OCI-LY1 (cell line): ENCODE data around the gene VIT.

Experiments
- H2AFZ ChIP-seq: fragments of 200-600 bp; sonication (generic), shearing (Covaris generic); 2 replicates; pipeline ENCODE4 v1.6.0; 2014; ENCODE audit warnings: antibody characterized with exemption, mild to moderate bottlenecking, low read length
- H3F3A ChIP-seq: fragments of 200-600 bp; sonication (generic), shearing (Covaris generic); 2 replicates; pipeline ENCODE4 v1.6.0; 2014; ENCODE audit warnings: mild to moderate bottlenecking, antibody characterized with exemption, low read length, moderate library complexity; ENCODE audit not compliant: insufficient read depth
- H3K27ac ChIP-seq: fragments of 200-600 bp; sonication (generic); 2 replicates; pipeline ENCODE4 v1.5.1; 2014; ENCODE audit warnings: low read length, mixed run types, mild to moderate bottlenecking, low read depth; ENCODE audit not compliant: poor library complexity, severe bottlenecking
- H3K27me3 ChIP-seq: fragments of 200-600 bp; sonication (generic); 2 replicates; pipeline ENCODE4 v1.6.0; 2014; ENCODE audit warnings: antibody characterized with exemption, mild to moderate bottlenecking, low read length, moderate library complexity; ENCODE audit not compliant: insufficient read depth
- H3K36me3 ChIP-seq: fragments of 200-600 bp; sonication (generic); 2 replicates; pipeline ENCODE4 v1.6.1; 2014; ENCODE audit warnings: mild to moderate bottlenecking, antibody characterized with exemption, low read length, moderate library complexity, mixed read lengths; ENCODE audit not compliant: insufficient read depth
- H3K4me1 ChIP-seq: fragments of 200-600 bp; sonication (generic); 2 replicates; pipeline ENCODE4 v1.5.1; 2014; ENCODE audit warnings: mild to moderate bottlenecking, low read length, moderate library complexity; ENCODE audit not compliant: insufficient read depth, severe bottlenecking
- H3K4me2 ChIP-seq: fragments of 200-600 bp; sonication (generic), shearing (Covaris generic); 2 replicates; pipeline ENCODE4 v1.6.1; 2014; ENCODE audit warnings: low read length
- H3K4me3 ChIP-seq: fragments of 200-600 bp; sonication (generic); 2 replicates; pipeline ENCODE4 v1.5.1; 2014; ENCODE audit warnings: low read length, low read depth, mild to moderate bottlenecking, mixed read lengths; ENCODE audit not compliant: poor library complexity, severe bottlenecking
- H3K79me2 ChIP-seq: fragments of 200-600 bp; shearing (Covaris generic); 2 replicates; pipeline ENCODE4 v1.6.1; 2016; ENCODE audit warnings: mixed run types, low read length, mixed read lengths; ENCODE audit not compliant: insufficient read depth
- H3K9ac ChIP-seq: fragments of 200-600 bp; sonication (generic), shearing (Covaris generic); 2 replicates; pipeline ENCODE4 v1.6.1; 2014; ENCODE audit warnings: mild to moderate bottlenecking, low read length, mixed read lengths
- H3K9me2 ChIP-seq: fragments of 200-600 bp; sonication (generic), shearing (Covaris generic); 2 replicates; pipeline ENCODE4 v1.6.1; 2014; ENCODE audit warnings: low read depth, mild to moderate bottlenecking, low read length, mixed read lengths
- H3K9me3 ChIP-seq: fragments of 200-600 bp; shearing (Covaris generic); 2 replicates; pipeline ENCODE4 v1.6.1; 2014; ENCODE audit warnings: low read length, mixed read lengths
- H4K20me1 ChIP-seq: fragments of 200-600 bp; sonication (generic), shearing (Covaris generic); 2 replicates; pipeline ENCODE4 v1.6.0; 2016; ENCODE audit warnings: mild to moderate bottlenecking, low read length; ENCODE audit not compliant: insufficient read depth
- CTCF ChIP-seq: fragments of 200-600 bp; sonication (generic), shearing (Covaris generic); IDR thresholded peaks from 2 replicates; pipeline ENCODE4 v1.5.1; 2017; ENCODE audit warnings: mild to moderate bottlenecking, antibody characterized with exemption, low read length, moderate library complexity, mixed read lengths
- EZH2 ChIP-seq: fragments of 200-600 bp; sonication (generic), shearing (Covaris generic); IDR thresholded peaks from 2 replicates; pipeline ENCODE4 v1.8.0; 2017; ENCODE audit warnings: borderline replicate concordance, mixed run types, mild to moderate bottlenecking, antibody characterized with exemption, low read length, moderate library complexity, mixed read lengths

VIT gene

GRCh38 chr2:36808386-36809068, 112.0 kb downstream of the VIT start:
- H3K9me3 ChIP-seq = no peaks in the 10 kb centered on the region
- H3K9me2 ChIP-seq = no peaks in the 10 kb centered on the region
- H3F3A ChIP-seq = no peaks in the 10 kb centered on the region
- H3K4me1 ChIP-seq = no peaks in the 10 kb centered on the region
- no peak overlapping the region for H3K9ac ChIP-seq
- no peaks in the 10 kb centered on the region for H4K20me1 ChIP-seq
- no peaks in the 10 kb centered on the region for H3K79me2 ChIP-seq
- H3K27ac ChIP-seq = no peak overlapping the region
- H3K4me2 ChIP-seq = no peak overlapping the region
- TF ChIP-seq CTCF (no peak), EZH2 (no peak)
- peaks cover 4% of the 10 kb centered on the region; the same call in 1 of the 2 replicates for H3K27me3 ChIP-seq
- no peaks in the 10 kb centered on the region for H3K36me3 ChIP-seq
- H3K4me3 ChIP-seq = no peak overlapping the region
- no peak overlapping the region for H2AFZ ChIP-seq

- Histone ChIP-seq H4K20me1 (no peaks in the 10 kb centered on the region), H3K27me3 (peaks cover 4% of the 10 kb centered on the region; the same call in 1 of the 2 replicates)
Observed at GRCh38 chr2:36809069-36809445, 112.5 kb downstream of the VIT start.

GRCh38 chr2:36811071-36811470, 114.6 kb downstream of the VIT start:
- no peak overlapping the region for H3K4me3 ChIP-seq
- no peak overlapping the region for H2AFZ ChIP-seq
- H3K9me3 ChIP-seq = no peaks in the 10 kb centered on the region
- TF ChIP-seq EZH2 (no peak), CTCF (no peak)
- no peaks in the 10 kb centered on the region for H3K36me3 ChIP-seq
- no peak overlapping the region for H3K27ac ChIP-seq
- H3K4me2 ChIP-seq = no peak overlapping the region
- no peaks in the 10 kb centered on the region for H3K4me1 ChIP-seq
- H3K9ac ChIP-seq = no peak overlapping the region
- H3K79me2 ChIP-seq = no peaks in the 10 kb centered on the region
- H4K20me1 ChIP-seq = no peaks in the 10 kb centered on the region
- H3F3A ChIP-seq = no peaks in the 10 kb centered on the region
- H3K9me2 ChIP-seq = no peaks in the 10 kb centered on the region
- H3K27me3 ChIP-seq = peaks cover 4% of the 10 kb centered on the region; the same call in 1 of the 2 replicates

More at GRCh38 chr2:36809069-36809445, 112.5 kb downstream of the VIT start:
- no peak overlapping the region for H3K9ac ChIP-seq
- H3K79me2 ChIP-seq = no peaks in the 10 kb centered on the region
- no peak overlapping the region for H2AFZ ChIP-seq
- H3K36me3 ChIP-seq = no peaks in the 10 kb centered on the region
- no peaks in the 10 kb centered on the region for H3F3A ChIP-seq
- TF ChIP-seq EZH2 (no peak), CTCF (no peak)
- no peak overlapping the region for H3K4me3 ChIP-seq
- H3K4me1 ChIP-seq = no peaks in the 10 kb centered on the region
- H3K27ac ChIP-seq = no peak overlapping the region
- no peaks in the 10 kb centered on the region for H3K9me2 ChIP-seq
- no peak overlapping the region for H3K4me2 ChIP-seq
- no peaks in the 10 kb centered on the region for H3K9me3 ChIP-seq
